ENCODE data around the gene C6orf52.
"Not testable (repeated sequence)": the region's sequence is repeated elsewhere in the genome, so short reads cannot be mapped to it uniquely, and the experiment has no call there.

Gene C6orf52
- total RNA-seq, result 0.49 to 1.4 (median 0.60) reads per million in 3 experiments

- peak; percentile 94 for DNase-seq
These were observed at the start of gene C6orf52, which contains the start of gene PAK1IP1 for GRCh38 chr6:10694302-10695085. TSS of gene C6orf52 (minus strand) at chr6:10694616. CDS start at chr6:10687550, 7,066 bp downstream. TSS of gene PAK1IP1 (plus strand) at chr6:10694972. CDS start at chr6:10694986, 14 bp downstream.

- DNase-seq, result no peak
These were observed 49.1 kb upstream of the C6orf52 start for GRCh38 chr6:10743515-10743914.

GRCh38 chr6:10742251-10742650, 47.8 kb upstream of the C6orf52 start:
- DNase-seq, result no peak

GRCh38 chr6:10741643-10742042, 47.2 kb upstream of the C6orf52 start:
- DNase-seq, result not testable (repeated sequence)

- no peak for DNase-seq
These were observed 45.6 kb upstream of the C6orf52 start for GRCh38 chr6:10740061-10740460.

- DNase-seq, result no peak
These were observed 42.3 kb upstream of the C6orf52 start for GRCh38 chr6:10736731-10737130.

- no peak for DNase-seq
These were observed 39.4 kb upstream of the C6orf52 start for GRCh38 chr6:10733863-10734262.

- DNase-seq, result no peak
These were observed 38.8 kb upstream of the C6orf52 start for GRCh38 chr6:10733151-10733715.

GRCh38 chr6:10730254-10730653, 35.8 kb upstream of the C6orf52 start:
- no peak for DNase-seq

- DNase-seq, result no peak
These were observed 31.3 kb upstream of the C6orf52 start for GRCh38 chr6:10725716-10726115.

- no peak for DNase-seq
These were observed 30.6 kb upstream of the C6orf52 start for GRCh38 chr6:10725044-10725443.

- DNase-seq, result no peak
These were observed 29.1 kb upstream of the C6orf52 start for GRCh38 chr6:10723567-10723881.

GRCh38 chr6:10722820-10723566, 28.6 kb upstream of the C6orf52 start, which contains the start of gene TMEM14C:
TSS of gene TMEM14C (plus strand) at chr6:10723070. CDS start at chr6:10724614, 1,544 bp downstream.
- peak; percentile 69 for DNase-seq

- DNase-seq, result peak; percentile 0
These were observed 28.1 kb upstream of the C6orf52 start for GRCh38 chr6:10722570-10722819.

- DNase-seq, result no peak
These were observed 27.6 kb upstream of the C6orf52 start for GRCh38 chr6:10721850-10722569.

GRCh38 chr6:10720960-10721849, 26.8 kb upstream of the C6orf52 start:
- peak; percentile 35 for DNase-seq

- peak; percentile 65 for DNase-seq
These were observed 26.0 kb upstream of the C6orf52 start for GRCh38 chr6:10720265-10720959.

GRCh38 chr6:10719964-10720264, 25.5 kb upstream of the C6orf52 start:
- DNase-seq, result no peak

- DNase-seq, result peak; percentile 28
These were observed 25.0 kb upstream of the C6orf52 start for GRCh38 chr6:10719296-10719963.

GRCh38 chr6:10713962-10714361, 19.5 kb upstream of the C6orf52 start:
- DNase-seq, result no peak

- no peak for DNase-seq
These were observed 2.2 kb upstream of the C6orf52 start for GRCh38 chr6:10696655-10697054.
